Small intestine (tissue), 7 donors: ENCODE data around the gene BATF. TPM values are rescaled to one million over a fixed set of nuclear protein-coding genes. Genes with fewer than 3 reads are reported as not detected.

Experiments used
- DNase-seq, 2 donors: peaks; one replicate each; pipeline versions ENCODE4 v3.0.0 to v3.0.0-alpha.2; 2013
- FAIRE-seq: peaks from 2 replicates; lab custom pipeline; 2012; peaks lifted over from hg19 to GRCh38; lab: Jason Lieb, UNC
- H3K27ac ChIP-seq, 3 donors: one replicate each; pipeline ENCODE4 v1.5.1; 2013; ENCODE audit warnings: low read length in 2 of 3, mild to moderate bottlenecking in 2 of 3, control low read depth in 1 of 3, inconsistent platforms in 1 of 3, low read depth in 1 of 3, moderate library complexity in 1 of 3
- H3K27me3 ChIP-seq, 3 donors: one replicate each; pipeline ENCODE4 v1.6.1; 2013; ENCODE audit warnings: low read length in 3 of 3, inconsistent platforms in 1 of 3; ENCODE audit not compliant: control insufficient read depth in 3 of 3, insufficient read depth in 3 of 3
- H3K36me3 ChIP-seq, 3 donors: one replicate each; pipeline ENCODE4 v1.6.1; 2013; ENCODE audit warnings: low read length in 3 of 3, inconsistent platforms in 1 of 3, low read depth in 1 of 3, mild to moderate bottlenecking in 1 of 3, moderate library complexity in 1 of 3; ENCODE audit not compliant: control insufficient read depth in 3 of 3, insufficient read depth in 2 of 3
- H3K4me1 ChIP-seq, 3 donors: one replicate each; pipeline ENCODE4 v1.6.1; 2013; ENCODE audit warnings: low read length in 2 of 3, inconsistent platforms in 1 of 3, low read depth in 1 of 3, mild to moderate bottlenecking in 1 of 3, moderate library complexity in 1 of 3; ENCODE audit not compliant: control insufficient read depth in 3 of 3, insufficient read depth in 2 of 3
- H3K4me3 ChIP-seq, 3 donors: one replicate each; pipeline ENCODE4 v1.5.1; 2013; ENCODE audit warnings: low read length in 3 of 3, control low read depth in 1 of 3, inconsistent platforms in 1 of 3, low read depth in 1 of 3, mild to moderate bottlenecking in 1 of 3, moderate library complexity in 1 of 3
- H3K9me3 ChIP-seq, 2 donors: one replicate each; pipeline ENCODE4 v1.6.1; 2013; ENCODE audit warnings: low read depth in 1 of 2, low read length in 1 of 2; ENCODE audit not compliant: control insufficient read depth in 2 of 2, insufficient read depth in 1 of 2
- WGBS, 3 donors: extraction: QIAGEN DNeasy Blood & Tissue Kit; methylation state at CpG; one replicate each; pipeline ENCODE4 v1.1.7; 2013; 5-methylcytosine and 5-hydroxymethylcytosine counted together
- polyA plus RNA-seq, 4 donors: library from polyadenylated mRNA; stranded (reverse) in 3 of 4; unstranded in 1 of 4; fragments of 200-250 nt in 3 of 4; fragments of 120-200 nt in 1 of 4; gene quantifications; one replicate each; pipeline versions ENCODE4 v1.2.1 to v1.2.3, GENCODE V29; 2013
- donor health status: healthy with polysubstance abuse.
- donor health status: control.
- donor health status: control.
- donor health status: Bipolar disorder and iron deficiency.
- donor health status: healthy.

BATF gene
- polyA plus RNA-seq, 4 donors = 0.74 to 5.9 (median 4.7) TPM

GRCh38 chr14:75519826-75520728, 2.2 kb upstream of the BATF start:
- FAIRE-seq (no peak), DNase-seq (no peak)
- Histone ChIP-seq H3K4me3 (no peak overlapping the region), H3K27me3 (peaks cover 0 to 7% (median 0%) of the 10 kb centered on the region in 3 donors), H3K36me3 (no peaks in the 10 kb centered on the region), H3K4me1 (peaks cover 9 to 17% (median 9%) of the 10 kb centered on the region in 3 donors), H3K9me3 (no peaks in the 10 kb centered on the region), H3K27ac (no peak overlapping the region)
- 78 to 89% (median 87%) methylated on average over 11 of the region's 11 CpGs for WGBS, 3 donors

GRCh38 chr14:75520852-75521251, 1.4 kb upstream of the BATF start:
- no peaks in the 10 kb centered on the region for H3K9me3 ChIP-seq
- no peak overlapping the region for H3K4me3 ChIP-seq
- no peaks in the 10 kb centered on the region for H3K36me3 ChIP-seq
- DNase-seq (no peak), FAIRE-seq (no peak)
- peak overlapping the region in 1 of 3 donors; percentile 24 for H3K27ac ChIP-seq
- peaks cover 0 to 4% (median 0%) of the 10 kb centered on the region in 3 donors for H3K27me3 ChIP-seq
- 78 to 92% (median 83%) methylated on average over 3 of the region's 3 CpGs for WGBS, 3 donors
- H3K4me1 ChIP-seq = peaks cover 9 to 17% (median 9%) of the 10 kb centered on the region in 3 donors

DNA sequence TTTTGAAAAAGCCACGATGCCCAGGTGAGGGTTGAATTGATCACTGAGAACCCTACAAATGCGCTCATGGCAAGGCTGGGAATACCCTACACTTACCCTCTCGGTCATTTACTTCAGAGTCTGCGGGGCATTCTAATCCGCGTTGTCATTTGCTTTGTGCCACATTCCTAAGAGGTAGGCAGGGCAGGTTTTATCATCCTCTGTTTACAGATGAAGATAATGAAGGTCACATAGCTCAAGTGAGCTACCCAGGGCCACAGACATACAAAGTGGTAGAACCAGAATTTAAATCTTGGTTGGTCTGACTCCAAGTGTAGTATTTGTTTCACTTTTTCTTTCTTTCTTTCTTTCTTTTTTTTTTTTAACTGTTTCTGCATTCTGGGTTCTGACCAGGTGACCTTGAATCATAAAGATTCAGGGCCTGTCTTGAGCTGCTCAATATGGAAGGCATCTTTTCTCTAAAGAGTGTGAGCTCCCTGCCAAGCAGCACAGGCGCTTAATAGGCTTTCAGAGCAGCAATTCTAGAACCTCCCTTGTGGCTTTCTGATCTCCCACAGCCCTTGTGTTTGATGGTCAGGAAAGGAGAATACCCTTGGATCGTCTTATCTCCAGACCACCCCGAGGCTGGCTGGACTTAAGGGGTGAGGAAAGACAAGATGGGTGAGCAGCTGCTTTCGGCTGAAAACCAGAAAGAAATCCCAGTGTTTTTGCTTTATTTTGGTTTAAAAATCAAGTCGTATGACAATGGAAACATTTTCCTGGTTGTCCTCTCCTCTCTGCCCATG, 662 bp upstream of the BATF start:
- FAIRE-seq = no peak
- Histone ChIP-seq H3K27ac (peak overlapping the region; percentile 11 to 73 (median 71)), H3K4me3 (no peak overlapping the region), H3K27me3 (peaks cover 0 to under 1% (median 0%) of the 10 kb centered on the region in 3 donors), H3K9me3 (no peaks in the 10 kb centered on the region), H3K4me1 (peaks cover 9 to 19% (median 9%) of the 10 kb centered on the region in 3 donors), H3K36me3 (no peaks in the 10 kb centered on the region)
- peak; percentile 66 to 89 for DNase-seq
- 17 to 53% (median 24%) methylated on average over 11 of the region's 11 CpGs for WGBS, 3 donors

DNA sequence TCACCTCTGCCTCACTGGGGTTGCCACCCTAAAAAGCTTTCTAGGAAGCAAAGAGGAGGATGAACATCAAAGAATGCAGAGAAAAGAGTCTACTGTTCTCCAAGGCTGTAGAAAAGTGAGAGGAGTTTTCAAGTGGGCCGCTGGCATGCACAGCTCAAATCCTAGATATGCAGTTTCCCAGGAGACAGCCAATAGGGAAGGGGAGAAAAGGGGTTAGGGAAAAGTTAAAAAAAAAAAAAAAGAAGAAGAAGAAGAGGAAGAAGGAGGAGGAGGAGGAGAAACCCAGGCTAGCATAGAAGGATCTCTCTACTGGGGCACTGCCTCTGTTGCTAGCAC, 682 bp downstream of the BATF start:
- Histone ChIP-seq H3K36me3 (no peaks in the 10 kb centered on the region), H3K27me3 (no peaks in the 10 kb centered on the region), H3K27ac (peak overlapping the region in 1 of 3 donors; percentile 74), H3K9me3 (no peaks in the 10 kb centered on the region), H3K4me1 (peaks cover 9 to 19% (median 9%) of the 10 kb centered on the region in 3 donors), H3K4me3 (peak overlapping the region in 2 of 3 donors; percentile 38 to 49)
- WGBS, 3 donors = 62 to 82% (median 68%) methylated on average over 1 of the region's 1 CpG
- no peak for DNase-seq
- no peak for FAIRE-seq

- Histone ChIP-seq H3K27ac (peak overlapping the region in 1 of 3 donors; percentile 28), H3K27me3 (no peaks in the 10 kb centered on the region), H3K36me3 (no peaks in the 10 kb centered on the region), H3K4me3 (no peak overlapping the region), H3K9me3 (no peaks in the 10 kb centered on the region), H3K4me1 (peaks cover 9 to 19% (median 9%) of the 10 kb centered on the region in 3 donors)
- DNase-seq = no peak
- FAIRE-seq = no peak
- 56 to 67% (median 62%) methylated on average over 3 of the region's 3 CpGs for WGBS, 3 donors
These were observed 1.5 kb downstream of the BATF start for GRCh38 chr14:75523771-75524171.

DNA sequence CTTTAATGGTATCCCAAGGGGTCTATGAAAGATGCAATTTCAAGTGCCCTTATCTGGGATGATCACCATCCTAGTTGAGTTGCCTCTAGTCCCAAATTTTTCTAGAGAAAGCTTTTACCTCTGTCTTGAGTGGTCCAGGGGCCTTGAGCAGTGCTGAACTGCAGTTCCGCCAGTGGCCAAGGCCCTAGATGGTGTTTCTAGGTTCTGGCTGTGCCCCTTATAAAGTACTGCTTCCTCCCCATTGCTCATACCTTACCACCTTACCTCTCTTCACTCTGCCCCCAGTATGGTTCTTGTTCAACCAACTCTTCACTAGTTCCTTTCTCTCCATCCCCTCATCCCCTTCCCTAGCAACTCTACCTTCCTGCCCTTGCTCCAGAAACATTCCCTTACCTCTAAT, 3.7 kb downstream of the BATF start:
- FAIRE-seq (no peak), DNase-seq (no peak)
- WGBS, 3 donors = 96 to 100% (median 100%) methylated on average over 1 of the region's 1 CpG

DNA sequence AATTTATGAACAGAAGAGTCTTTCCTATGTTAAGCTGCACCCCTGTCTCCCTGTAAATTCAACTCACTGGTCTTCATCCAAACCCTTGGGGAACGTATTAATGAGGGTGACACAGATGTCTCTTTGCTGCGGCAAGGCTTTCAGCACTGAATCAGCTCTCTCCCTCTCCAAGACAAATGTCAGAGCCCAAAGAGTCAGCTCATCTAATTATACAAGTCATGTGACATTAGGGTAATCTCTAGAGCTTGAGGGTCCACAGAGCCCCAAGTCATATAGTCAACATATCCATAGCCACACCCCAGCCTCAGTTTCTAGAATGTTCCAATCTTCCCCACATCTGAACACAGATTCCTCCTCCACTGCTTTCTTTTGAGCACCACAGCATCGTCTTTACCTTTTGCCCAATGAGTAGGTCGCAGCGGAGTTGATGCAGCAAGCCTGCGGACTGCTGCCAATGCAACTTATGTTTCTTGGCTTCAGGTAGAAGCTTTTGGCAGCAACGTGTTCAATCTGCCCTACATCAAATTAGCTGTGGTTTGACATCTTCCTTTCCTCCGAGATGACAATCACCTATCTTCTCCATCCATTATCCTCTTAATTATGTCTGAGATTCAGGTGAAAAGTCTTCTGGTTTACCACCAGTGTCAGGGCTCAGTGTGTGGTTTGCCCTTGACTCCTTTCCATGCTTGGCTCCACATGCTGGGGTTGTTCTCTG, 5.3 kb downstream of the BATF start:
- 87 to 89% (median 89%) methylated on average over 8 of the region's 8 CpGs for WGBS, 3 donors
- Histone ChIP-seq H3K36me3 (no peaks in the 10 kb centered on the region), H3K27me3 (peaks cover 0 to 2% (median 0%) of the 10 kb centered on the region in 3 donors), H3K9me3 (no peaks in the 10 kb centered on the region), H3K4me3 (no peak overlapping the region), H3K27ac (no peak overlapping the region), H3K4me1 (peaks cover 0 to 14% (median 0%) of the 10 kb centered on the region in 3 donors)
- FAIRE-seq (no peak), DNase-seq (no peak)

More for the DNA sequence above, 3.7 kb downstream of the BATF start:
- H3K4me3 ChIP-seq = no peak overlapping the region
- H3K9me3 ChIP-seq = no peaks in the 10 kb centered on the region
- H3K36me3 ChIP-seq = no peaks in the 10 kb centered on the region
- no peak overlapping the region for H3K27ac ChIP-seq
- no peaks in the 10 kb centered on the region for H3K27me3 ChIP-seq
- H3K4me1 ChIP-seq = peaks cover 7 to 19% (median 9%) of the 10 kb centered on the region in 3 donors

DNA sequence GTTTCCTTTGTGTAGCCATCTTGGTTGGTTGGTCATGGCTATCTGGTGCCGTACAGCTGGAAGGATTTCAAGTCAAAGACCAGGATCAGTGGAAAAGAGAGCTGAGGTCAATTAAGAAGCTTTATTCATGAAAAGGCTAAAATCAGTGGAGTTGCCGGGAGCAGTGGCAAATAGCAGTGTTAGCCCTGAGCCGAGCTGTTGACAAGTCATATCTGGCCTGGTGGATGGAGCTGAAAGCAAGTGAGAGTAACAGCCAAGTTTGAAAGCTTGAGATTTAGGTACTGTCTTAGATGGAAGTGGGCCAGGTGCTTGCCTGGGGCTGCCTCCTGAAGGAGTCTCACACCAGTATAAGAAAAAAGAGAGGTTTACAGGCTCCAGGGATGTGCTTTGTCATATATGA, 9.0 kb downstream of the BATF start:
- FAIRE-seq (no peak), DNase-seq (no peak)
- WGBS, 3 donors = 87 to 93% (median 88%) methylated on average over 3 of the region's 3 CpGs
- Histone ChIP-seq H3K9me3 (no peaks in the 10 kb centered on the region), H3K4me1 (peaks cover 0 to 5% (median 2%) of the 10 kb centered on the region in 3 donors), H3K36me3 (no peaks in the 10 kb centered on the region), H3K27me3 (peaks cover 0 to 2% (median 0%) of the 10 kb centered on the region in 3 donors), H3K4me3 (no peak overlapping the region), H3K27ac (no peak overlapping the region)
